ENCODE data around the gene LRRC56.

LRRC56 gene

GRCh38 chr11:560305-561147 lies 23.2 kb downstream of the LRRC56 start, which contains the start of the genes LMNTD2 and RASSF7 (continued):
- no peak for TF ChIP-seq GLI4 (tag by site-specific recombination; IDR thresholded peaks at IDR 0.05)
- peak; percentile 86 for TF ChIP-seq SCRT2 (tag by site-specific recombination; IDR thresholded peaks at IDR 0.05)
- no peak for TF ChIP-seq ZNF354C (tag by site-specific recombination; IDR thresholded peaks at IDR 0.05; ENCODE audit: borderline replicate concordance, low read depth)
- TF ChIP-seq ZNF777 (tag by site-specific recombination; IDR thresholded peaks at IDR 0.05; ENCODE audit: borderline replicate concordance), result no peak
- no peak for TF ChIP-seq ZNF521 (tag by site-specific recombination; IDR thresholded peaks at IDR 0.05)
- TF ChIP-seq ZNF433 (tag by site-specific recombination; IDR thresholded peaks at IDR 0.05; ENCODE audit: low read depth), result no peak
- no peak for TF ChIP-seq ELK4 (IDR thresholded peaks at IDR 0.05; ENCODE audit: borderline replicate concordance, low read depth, low read length)
- TF ChIP-seq ZBTB17 (tag by site-specific recombination; IDR thresholded peaks at IDR 0.05), result no peak
- TF ChIP-seq INSM2 (tag by site-specific recombination; IDR thresholded peaks at IDR 0.05), result no peak
- TF ChIP-seq ZBTB7A (tag by site-specific recombination; IDR thresholded peaks at IDR 0.05; ENCODE audit: low read depth), result peak; percentile 48; the same call in 1 of the 2 replicates
- peak; percentile 14; the same call in 1 of the 2 replicates for TF ChIP-seq ZIC2 (tag by site-specific recombination; IDR thresholded peaks at IDR 0.05)
- no peak for TF ChIP-seq ZNF155 (tag by site-specific recombination; IDR thresholded peaks at IDR 0.05)
- TF ChIP-seq GLIS2 (tag by site-specific recombination; IDR thresholded peaks at IDR 0.05), result peak; percentile 87
- 0 out of 2 replicates have a peak, but pooled peaks have one; percentile 63 for TF ChIP-seq BCL11A (tag by site-specific recombination; IDR thresholded peaks at IDR 0.05; ENCODE audit: low read depth)
- TF ChIP-seq ZNF596 (tag by site-specific recombination; IDR thresholded peaks at IDR 0.05), result no peak
- TF ChIP-seq ZNF169 (tag by site-specific recombination; IDR thresholded peaks at IDR 0.05), result no peak
- peak; percentile 52; the same call in 1 of the 2 replicates for TF ChIP-seq ZSCAN30 (tag by site-specific recombination; IDR thresholded peaks at IDR 0.05)
- TF ChIP-seq ZNF555 (tag by site-specific recombination; conservative IDR thresholded peaks at IDR 0.05), result no peak
- TF ChIP-seq, protein P1, sequence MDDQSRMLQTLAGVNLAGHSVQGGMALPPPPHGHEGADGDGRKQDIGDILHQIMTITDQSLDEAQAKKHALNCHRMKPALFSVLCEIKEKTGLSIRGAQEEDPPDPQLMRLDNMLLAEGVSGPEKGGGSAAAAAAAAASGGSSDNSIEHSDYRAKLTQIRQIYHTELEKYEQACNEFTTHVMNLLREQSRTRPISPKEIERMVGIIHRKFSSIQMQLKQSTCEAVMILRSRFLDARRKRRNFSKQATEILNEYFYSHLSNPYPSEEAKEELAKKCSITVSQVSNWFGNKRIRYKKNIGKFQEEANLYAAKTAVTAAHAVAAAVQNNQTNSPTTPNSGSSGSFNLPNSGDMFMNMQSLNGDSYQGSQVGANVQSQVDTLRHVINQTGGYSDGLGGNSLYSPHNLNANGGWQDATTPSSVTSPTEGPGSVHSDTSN (CRISPR knock-in tag; IDR thresholded peaks at IDR 0.05), result 0 out of 2 replicates have a peak, but pooled peaks have one; percentile 29
- no peak for TF ChIP-seq ZNF658 (tag by site-specific recombination; IDR thresholded peaks at IDR 0.05)
- peak; percentile 65 for TF ChIP-seq ZBTB8A (tag by site-specific recombination; IDR thresholded peaks at IDR 0.05)
- no peak for TF ChIP-seq ZNF768 (tag by site-specific recombination; IDR thresholded peaks at IDR 0.05)
- TF ChIP-seq BCL11B (tag by site-specific recombination; IDR thresholded peaks at IDR 0.05; ENCODE audit: low read depth), result 0 out of 2 replicates have a peak, but pooled peaks have one; percentile 50
- TF ChIP-seq, protein P2, sequence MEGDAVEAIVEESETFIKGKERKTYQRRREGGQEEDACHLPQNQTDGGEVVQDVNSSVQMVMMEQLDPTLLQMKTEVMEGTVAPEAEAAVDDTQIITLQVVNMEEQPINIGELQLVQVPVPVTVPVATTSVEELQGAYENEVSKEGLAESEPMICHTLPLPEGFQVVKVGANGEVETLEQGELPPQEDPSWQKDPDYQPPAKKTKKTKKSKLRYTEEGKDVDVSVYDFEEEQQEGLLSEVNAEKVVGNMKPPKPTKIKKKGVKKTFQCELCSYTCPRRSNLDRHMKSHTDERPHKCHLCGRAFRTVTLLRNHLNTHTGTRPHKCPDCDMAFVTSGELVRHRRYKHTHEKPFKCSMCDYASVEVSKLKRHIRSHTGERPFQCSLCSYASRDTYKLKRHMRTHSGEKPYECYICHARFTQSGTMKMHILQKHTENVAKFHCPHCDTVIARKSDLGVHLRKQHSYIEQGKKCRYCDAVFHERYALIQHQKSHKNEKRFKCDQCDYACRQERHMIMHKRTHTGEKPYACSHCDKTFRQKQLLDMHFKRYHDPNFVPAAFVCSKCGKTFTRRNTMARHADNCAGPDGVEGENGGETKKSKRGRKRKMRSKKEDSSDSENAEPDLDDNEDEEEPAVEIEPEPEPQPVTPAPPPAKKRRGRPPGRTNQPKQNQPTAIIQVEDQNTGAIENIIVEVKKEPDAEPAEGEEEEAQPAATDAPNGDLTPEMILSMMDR (tag by site-specific recombination; IDR thresholded peaks at IDR 0.05), result no peak
- TF ChIP-seq KLF10 (tag by site-specific recombination; IDR thresholded peaks at IDR 0.05), result peak; percentile 88
- TF ChIP-seq GLI2 (tag by site-specific recombination; IDR thresholded peaks at IDR 0.05; ENCODE audit: borderline replicate concordance, low read depth), result no peak
- TF ChIP-seq ZNF600 (tag by site-specific recombination; IDR thresholded peaks at IDR 0.05), result peak; percentile 36; the same call in 1 of the 2 replicates
- no peak for TF ChIP-seq ZNF629 (tag by site-specific recombination; IDR thresholded peaks at IDR 0.05)
- TF ChIP-seq ZNF791 (tag by site-specific recombination; IDR thresholded peaks at IDR 0.05), result no peak
- TF ChIP-seq SP3 (tag by site-specific recombination; IDR thresholded peaks at IDR 0.05), result peak; percentile 86
- TF ChIP-seq KLF7 (tag by site-specific recombination; IDR thresholded peaks at IDR 0.05; ENCODE audit: borderline replicate concordance), result no peak
- TF ChIP-seq KLF9 (tag by site-specific recombination; IDR thresholded peaks at IDR 0.05; ENCODE audit: low read depth), result peak; percentile 80
- TF ChIP-seq, protein P3, sequence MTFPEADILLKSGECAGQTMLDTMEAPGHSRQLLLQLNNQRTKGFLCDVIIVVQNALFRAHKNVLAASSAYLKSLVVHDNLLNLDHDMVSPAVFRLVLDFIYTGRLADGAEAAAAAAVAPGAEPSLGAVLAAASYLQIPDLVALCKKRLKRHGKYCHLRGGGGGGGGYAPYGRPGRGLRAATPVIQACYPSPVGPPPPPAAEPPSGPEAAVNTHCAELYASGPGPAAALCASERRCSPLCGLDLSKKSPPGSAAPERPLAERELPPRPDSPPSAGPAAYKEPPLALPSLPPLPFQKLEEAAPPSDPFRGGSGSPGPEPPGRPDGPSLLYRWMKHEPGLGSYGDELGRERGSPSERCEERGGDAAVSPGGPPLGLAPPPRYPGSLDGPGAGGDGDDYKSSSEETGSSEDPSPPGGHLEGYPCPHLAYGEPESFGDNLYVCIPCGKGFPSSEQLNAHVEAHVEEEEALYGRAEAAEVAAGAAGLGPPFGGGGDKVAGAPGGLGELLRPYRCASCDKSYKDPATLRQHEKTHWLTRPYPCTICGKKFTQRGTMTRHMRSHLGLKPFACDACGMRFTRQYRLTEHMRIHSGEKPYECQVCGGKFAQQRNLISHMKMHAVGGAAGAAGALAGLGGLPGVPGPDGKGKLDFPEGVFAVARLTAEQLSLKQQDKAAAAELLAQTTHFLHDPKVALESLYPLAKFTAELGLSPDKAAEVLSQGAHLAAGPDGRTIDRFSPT (tag by site-specific recombination; IDR thresholded peaks at IDR 0.05), result no peak; the same call in 1 of the 2 replicates

All from HEK293 (cell line).